GM12872 (cell line): ENCODE measurements around the gene CEBPG.

Experiments
- CTCF ChIP-seq: IDR thresholded peaks from 3 replicates; pipeline ENCODE4 v1.5.1; 2011; ENCODE audit warnings: low read depth, mild to moderate bottlenecking, low read length, moderate library complexity; ENCODE audit not compliant: insufficient read depth

Gene CEBPG

DNA sequence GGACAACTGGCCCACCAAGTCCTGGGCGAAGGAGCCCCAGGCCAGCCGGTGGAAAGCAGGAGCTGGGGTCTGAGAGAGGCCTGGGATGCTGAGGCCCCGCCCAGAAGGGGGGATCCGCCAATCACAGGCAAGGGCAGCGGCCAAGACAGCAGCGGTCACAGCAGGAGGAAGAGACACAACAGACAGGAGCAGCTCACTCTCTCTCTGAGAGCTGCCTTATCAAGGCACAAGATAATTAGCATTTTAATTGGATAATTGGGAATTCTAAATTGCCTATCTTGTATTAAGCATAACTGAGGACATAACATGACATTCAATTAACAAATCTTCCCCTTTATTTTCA lies 46.2 kb downstream of the CEBPG start:
- TF ChIP-seq CTCF = no peak

DNA sequence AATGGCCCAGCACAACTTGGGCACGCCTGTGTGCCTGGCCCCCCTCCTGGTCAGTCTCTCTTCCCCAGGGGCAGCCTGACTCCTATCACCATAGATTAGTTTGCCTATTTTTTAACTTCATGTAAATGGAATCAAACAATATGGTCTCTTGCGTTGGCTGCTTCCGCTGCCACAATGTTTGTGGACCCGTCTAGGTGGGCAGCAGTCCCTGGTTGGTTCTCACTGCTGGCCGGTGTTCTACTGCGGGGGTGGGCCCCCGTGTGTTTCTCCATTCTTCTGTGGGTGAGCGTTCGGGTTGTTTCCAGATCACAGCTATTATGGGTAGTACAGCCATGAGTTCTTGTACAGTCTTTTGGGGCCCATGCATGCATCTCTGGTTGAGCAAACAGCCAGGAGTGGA lies 47.3 kb downstream of the CEBPG start:
- TF ChIP-seq CTCF = no peak

DNA sequence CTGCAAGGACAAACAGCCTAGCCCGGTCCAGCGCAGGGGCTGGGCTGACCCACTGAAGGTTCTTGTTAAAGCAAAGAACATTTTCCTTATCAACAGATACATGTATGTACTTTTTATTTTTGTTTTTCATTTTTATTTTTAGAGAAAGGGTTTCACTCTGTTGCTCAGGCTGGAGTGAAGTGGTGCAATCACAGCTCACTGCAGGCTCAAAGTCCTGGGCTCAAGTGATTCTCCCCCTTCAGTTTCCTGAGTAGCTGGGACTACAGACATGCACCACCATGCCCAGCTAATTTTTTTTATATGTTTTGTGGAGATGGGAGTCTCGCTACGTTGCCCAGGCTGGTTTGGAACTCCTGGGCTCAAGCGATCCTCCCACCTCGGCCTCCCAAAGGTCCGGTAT lies 47.9 kb downstream of the CEBPG start:
- TF ChIP-seq CTCF = no peak

DNA sequence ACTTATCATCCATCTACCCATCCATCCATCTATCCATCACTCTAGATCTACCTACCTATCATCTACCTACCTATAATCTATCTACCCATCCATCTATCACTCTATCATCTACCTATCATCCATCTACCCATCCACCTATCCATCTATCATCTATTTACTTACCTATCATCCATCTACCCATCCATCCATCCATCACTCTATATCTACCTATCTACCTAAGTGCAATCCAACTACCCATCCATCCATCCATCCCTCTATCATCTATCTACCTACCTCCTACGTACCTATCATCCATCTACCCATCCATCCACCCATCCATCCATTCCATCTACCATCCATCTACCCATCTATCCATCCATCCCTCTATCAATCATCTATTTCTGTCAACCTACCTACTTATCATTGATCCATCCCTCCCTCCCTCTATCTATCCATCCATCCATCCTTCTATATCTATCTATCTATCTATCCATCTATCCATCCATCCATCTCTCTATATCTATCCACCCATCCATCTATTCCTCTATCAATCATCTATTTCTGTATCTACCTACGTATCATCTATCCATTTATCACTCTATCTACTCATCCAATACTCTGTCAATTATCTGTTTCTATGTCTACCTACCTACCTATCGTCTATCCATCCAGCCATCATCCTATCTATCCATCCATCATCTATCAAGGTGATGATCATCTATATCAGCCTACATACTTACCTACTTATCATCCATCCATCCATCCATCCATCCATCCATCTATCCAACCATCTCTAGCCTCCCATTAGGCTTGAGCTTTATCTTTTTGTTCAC lies 49.1 kb downstream of the CEBPG start:
- TF ChIP-seq CTCF = no peak

DNA sequence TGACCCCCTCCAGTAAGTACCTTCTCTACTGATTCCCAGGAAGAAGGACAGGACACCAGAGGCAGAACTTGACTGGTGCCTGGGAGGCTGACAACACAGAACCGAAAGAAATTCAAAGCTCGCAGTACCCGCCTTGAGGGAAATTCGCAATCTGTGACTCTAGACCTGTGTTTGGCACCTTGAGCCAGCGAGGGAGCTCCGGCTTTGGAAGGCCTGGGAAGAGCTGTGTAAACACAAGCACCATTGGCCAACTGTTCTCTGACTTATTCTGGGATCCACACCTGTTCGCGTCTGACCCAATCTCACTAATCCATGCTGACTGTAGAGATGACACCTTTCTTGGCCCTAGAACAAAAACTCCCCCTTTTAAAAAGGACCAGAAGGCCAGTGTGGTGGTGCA lies 50.7 kb downstream of the CEBPG start:
- no peak for TF ChIP-seq CTCF

- no peak for TF ChIP-seq CTCF
These were observed 53.3 kb downstream of the CEBPG start for GRCh38 chr19:33426621-33427361.

- TF ChIP-seq CTCF = no peak
These were observed 54.5 kb downstream of the CEBPG start for GRCh38 chr19:33427801-33428626.
